Measurements from ENCODE around the gene RNF152.

The RNF152 gene

GRCh38 chr18:61892683-61893308 lies at the start of gene RNF152:
Gene RNF152, minus strand, starts transcription at chr18:61893007. Its CDS starts 76,544 bp downstream, at chr18:61816463.
- peak within 1 kb of the TSS; percentile 67 to 80 (median 70) for H3K27ac Mint-ChIP-seq
- H3K9me3 Mint-ChIP-seq, result no peaks in the 10 kb centered on the region
- no peak for TF ChIP-seq CTCF (IDR thresholded peaks at IDR 0.05; ENCODE audit: unreplicated experiment in 3 of 3)
- H3K27me3 Mint-ChIP-seq (ENCODE audit: low read depth), result peaks cover 30% of the 10 kb centered on the region
- peaks cover 8% of the 10 kb centered on the region for H3K4me1 Mint-ChIP-seq
- H3K4me3 Mint-ChIP-seq, result peak within 1 kb of the TSS; percentile 91 to 95 (median 95)
- H3K36me3 Mint-ChIP-seq (ENCODE audit: low read depth), result peaks cover 31% of the 10 kb centered on the region

GRCh38 chr18:61941948-61942471 lies 49.2 kb upstream of the RNF152 start:
- Mint-ChIP-seq H3K4me3 (no peak overlapping the region), H3K36me3 (ENCODE audit: low read depth) (no peaks in the 10 kb centered on the region), H3K27me3 (ENCODE audit: low read depth) (no peaks in the 10 kb centered on the region), H3K9me3 (no peaks in the 10 kb centered on the region), H3K4me1 (peaks cover 2% of the 10 kb centered on the region), H3K27ac (peak overlapping the region in 2 of 3 experiments; percentile 7 to 60)
- TF ChIP-seq CTCF (IDR thresholded peaks at IDR 0.05; ENCODE audit: unreplicated experiment in 3 of 3), result no peak

- no peaks in the 10 kb centered on the region for H3K9me3 Mint-ChIP-seq
- no peak overlapping the region for H3K4me3 Mint-ChIP-seq
- no peaks in the 10 kb centered on the region for H3K4me1 Mint-ChIP-seq
- no peak for TF ChIP-seq CTCF (IDR thresholded peaks at IDR 0.05; ENCODE audit: unreplicated experiment in 3 of 3)
- no peak overlapping the region for H3K27ac Mint-ChIP-seq
- H3K36me3 Mint-ChIP-seq (ENCODE audit: low read depth), result no peaks in the 10 kb centered on the region
- no peaks in the 10 kb centered on the region for H3K27me3 Mint-ChIP-seq (ENCODE audit: low read depth)
Observed at GRCh38 chr18:61939046-61939674, 46.4 kb upstream of the RNF152 start.

- Mint-ChIP-seq H3K4me1 (no peaks in the 10 kb centered on the region), H3K27ac (no peak overlapping the region)
Observed at GRCh38 chr18:61935362-61935761, 42.6 kb upstream of the RNF152 start.

GRCh38 chr18:61931654-61932379 lies 39.0 kb upstream of the RNF152 start:
- Mint-ChIP-seq H3K36me3 (ENCODE audit: low read depth) (peaks cover 3% of the 10 kb centered on the region), H3K27me3 (ENCODE audit: low read depth) (no peaks in the 10 kb centered on the region), H3K4me1 (no peaks in the 10 kb centered on the region), H3K9me3 (peaks cover 17% of the 10 kb centered on the region), H3K4me3 (no peak overlapping the region), H3K27ac (no peak overlapping the region)
- no peak for TF ChIP-seq CTCF (IDR thresholded peaks at IDR 0.05; ENCODE audit: unreplicated experiment in 3 of 3)

More at GRCh38 chr18:61935362-61935761, 42.6 kb upstream of the RNF152 start:
- Mint-ChIP-seq H3K4me3 (no peak overlapping the region), H3K36me3 (ENCODE audit: low read depth) (no peaks in the 10 kb centered on the region), H3K27me3 (ENCODE audit: low read depth) (no peaks in the 10 kb centered on the region), H3K9me3 (peaks cover 8% of the 10 kb centered on the region)
- TF ChIP-seq CTCF (IDR thresholded peaks at IDR 0.05; ENCODE audit: unreplicated experiment in 3 of 3), result no peak
